Measurements from ENCODE around the gene H1-8.
"Not testable (repeated sequence)": the region's sequence is repeated elsewhere in the genome, so short reads cannot be mapped to it uniquely, and the experiment has no call there.

Gene H1-8

DNA sequence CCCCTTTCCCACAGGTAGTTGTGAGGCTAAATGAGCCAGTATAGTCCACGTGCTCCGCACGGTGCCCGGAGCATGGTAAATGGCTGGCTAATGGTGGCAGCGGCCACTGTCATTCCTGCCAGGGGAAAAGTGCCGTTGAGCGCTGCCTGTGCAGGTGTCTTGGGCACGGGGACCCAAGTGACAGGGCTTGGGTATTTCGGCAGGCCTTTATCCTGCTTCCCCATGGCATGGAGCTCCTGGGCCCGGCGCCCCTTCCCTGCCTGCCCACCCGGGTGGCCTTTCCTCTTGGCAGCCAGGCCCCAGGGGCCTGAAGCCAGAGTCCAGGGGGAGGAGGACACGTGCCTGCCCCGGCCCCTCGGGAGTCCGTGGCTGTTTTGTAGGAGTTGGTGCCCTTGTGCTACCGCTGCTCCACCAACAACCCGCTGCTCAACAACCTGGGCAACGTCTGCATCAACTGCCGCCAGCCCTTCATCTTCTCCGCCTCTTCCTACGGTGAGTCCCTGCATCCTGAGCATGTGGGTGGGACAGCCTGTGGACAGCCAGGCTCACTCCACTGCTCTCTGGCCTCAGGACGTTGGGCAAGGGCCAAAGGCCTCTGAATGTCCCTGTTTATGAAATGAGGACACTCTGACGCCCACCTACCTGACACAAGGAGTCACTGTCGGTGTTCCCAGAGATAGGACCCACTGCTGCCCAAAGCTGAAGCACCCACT is 27.7 kb upstream of the H1-8 start:
- not testable (repeated sequence) for FAIRE-seq

DNA sequence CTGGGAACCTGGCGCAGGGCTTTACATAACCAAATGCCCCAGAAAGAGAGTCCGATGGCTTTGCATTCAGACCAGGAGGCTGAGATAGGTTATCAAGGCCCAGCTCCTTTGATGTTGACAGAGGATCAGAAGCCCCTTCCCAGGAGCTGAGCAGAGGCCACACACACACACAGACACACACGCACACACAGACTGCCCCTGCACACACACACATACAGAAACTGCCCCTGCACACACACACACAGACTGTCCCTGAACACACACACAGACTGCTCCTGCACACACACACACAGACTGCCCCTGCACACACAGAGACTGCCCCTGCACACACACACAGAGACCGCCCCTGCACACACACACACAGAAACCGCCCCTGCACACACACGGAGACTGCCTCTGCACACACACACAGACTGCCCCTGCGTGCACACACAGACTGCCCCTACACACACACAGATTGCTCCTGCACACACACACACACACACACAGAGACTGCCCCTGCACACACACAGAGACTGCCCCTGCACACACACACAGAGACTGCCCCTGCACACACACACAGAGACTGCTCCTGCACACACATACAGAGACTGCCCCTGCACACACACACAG is 27.0 kb upstream of the H1-8 start:
- not testable (repeated sequence) for FAIRE-seq

DNA sequence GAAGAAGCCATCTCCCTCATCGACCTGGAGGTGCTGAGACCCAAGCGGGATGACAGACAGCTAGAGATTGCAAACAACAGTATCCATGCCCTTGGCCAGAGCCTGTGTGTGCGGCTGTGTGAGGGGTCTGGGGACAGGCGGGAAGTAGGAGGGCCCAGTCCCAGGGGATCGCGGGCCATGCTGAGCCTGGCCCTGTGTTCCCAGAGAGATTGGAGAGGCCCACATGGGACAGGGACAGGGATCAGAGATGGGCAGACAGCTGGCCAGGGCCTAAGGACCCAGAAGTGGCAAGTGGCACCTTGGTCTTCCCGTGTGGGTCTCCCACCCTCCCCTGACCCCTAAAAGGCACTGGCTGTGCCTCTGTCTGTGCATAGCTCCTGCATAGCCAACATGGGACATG is 25.5 kb upstream of the H1-8 start:
- FAIRE-seq = no peak

- FAIRE-seq = no peak
These were observed 24.9 kb upstream of the H1-8 start for GRCh38 chr3:129518038-129518561.

GRCh38 chr3:129518581-129518980 is 24.4 kb upstream of the H1-8 start:
- no peak for FAIRE-seq

DNA sequence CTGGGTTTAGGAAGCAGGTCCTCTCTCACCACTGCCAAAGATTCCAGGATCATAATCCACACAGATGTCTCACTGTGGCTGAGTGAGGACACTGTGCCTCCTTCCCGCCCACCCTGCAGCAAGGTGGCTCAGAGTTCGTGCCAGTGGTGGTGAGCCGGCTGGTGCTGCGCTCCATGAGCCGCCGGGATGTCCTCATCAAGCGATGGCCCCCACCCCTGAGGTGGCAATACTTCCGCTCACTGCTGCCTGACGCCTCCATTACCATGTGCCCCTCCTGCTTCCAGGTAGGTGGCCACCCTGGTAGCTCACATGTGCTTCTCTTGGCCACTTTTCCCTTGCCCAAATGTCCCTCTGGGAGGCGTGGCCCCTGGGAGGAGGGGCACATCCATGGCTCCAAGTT is 23.5 kb upstream of the H1-8 start:
- no peak for FAIRE-seq

DNA sequence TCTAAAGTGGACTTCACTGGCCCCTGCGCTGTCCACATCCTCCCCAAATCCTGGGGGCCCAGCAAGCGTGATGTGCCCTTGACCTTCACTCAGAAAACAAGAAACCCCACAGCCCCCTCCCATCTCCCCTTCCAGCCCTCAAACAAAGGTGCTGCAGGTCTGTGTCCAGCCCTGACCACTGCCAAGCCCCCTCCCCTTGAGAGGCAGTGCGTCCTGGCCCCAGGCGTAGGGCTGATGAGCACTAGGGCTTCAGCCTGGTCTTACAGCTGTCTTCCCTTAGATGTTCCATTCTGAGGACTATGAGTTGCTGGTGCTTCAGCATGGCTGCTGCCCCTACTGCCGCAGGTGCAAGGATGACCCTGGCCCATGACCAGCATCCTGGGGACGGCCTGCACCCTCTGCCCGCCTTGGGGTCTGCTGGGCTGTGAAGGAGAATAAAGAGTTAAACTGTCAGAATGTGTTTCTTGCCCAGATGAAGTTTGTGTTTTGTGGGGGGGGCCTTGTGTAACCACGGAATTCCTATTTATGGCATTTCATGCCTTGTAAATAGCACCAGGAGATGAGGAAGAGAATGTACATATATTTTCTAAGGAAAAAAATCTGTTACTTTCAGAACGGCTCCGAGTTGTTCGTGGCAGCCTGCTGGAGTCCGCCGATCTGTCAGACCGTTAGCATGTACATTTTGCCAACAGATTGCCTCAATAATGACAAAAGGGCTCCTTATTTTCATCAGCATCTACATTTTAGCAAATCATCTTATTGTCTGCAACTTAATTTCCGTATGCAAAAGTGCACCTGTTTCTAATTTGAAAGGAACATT is 22.9 kb upstream of the H1-8 start:
- no peak for FAIRE-seq

GRCh38 chr3:129520960-129521359 is 22.0 kb upstream of the H1-8 start:
- no peak for FAIRE-seq

- FAIRE-seq = no peak
These were observed 21.4 kb upstream of the H1-8 start for GRCh38 chr3:129521611-129522010.

- no peak for FAIRE-seq
These were observed 20.0 kb upstream of the H1-8 start for GRCh38 chr3:129522953-129523352.

DNA sequence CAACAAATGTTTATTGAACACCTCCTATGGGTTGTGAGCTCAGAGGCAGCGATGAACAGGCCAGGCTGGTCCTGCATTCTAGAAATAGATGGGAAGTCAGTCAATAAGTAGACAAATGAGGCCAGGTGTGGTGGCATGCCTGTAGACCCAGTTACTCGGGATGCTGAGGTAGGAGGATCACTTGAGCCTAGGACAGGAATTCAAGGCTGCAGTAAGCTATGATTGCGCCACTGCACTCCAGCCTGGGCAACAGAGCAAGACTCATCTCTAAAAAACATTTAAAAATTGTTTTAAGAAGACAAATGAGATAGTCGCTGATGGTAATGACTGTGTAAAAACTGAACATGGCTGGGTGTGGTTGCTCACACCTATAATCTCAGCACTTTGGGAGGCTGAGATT is 18.9 kb upstream of the H1-8 start:
- no peak for FAIRE-seq

GRCh38 chr3:129525341-129525968 is 17.5 kb upstream of the H1-8 start:
- FAIRE-seq = no peak

DNA sequence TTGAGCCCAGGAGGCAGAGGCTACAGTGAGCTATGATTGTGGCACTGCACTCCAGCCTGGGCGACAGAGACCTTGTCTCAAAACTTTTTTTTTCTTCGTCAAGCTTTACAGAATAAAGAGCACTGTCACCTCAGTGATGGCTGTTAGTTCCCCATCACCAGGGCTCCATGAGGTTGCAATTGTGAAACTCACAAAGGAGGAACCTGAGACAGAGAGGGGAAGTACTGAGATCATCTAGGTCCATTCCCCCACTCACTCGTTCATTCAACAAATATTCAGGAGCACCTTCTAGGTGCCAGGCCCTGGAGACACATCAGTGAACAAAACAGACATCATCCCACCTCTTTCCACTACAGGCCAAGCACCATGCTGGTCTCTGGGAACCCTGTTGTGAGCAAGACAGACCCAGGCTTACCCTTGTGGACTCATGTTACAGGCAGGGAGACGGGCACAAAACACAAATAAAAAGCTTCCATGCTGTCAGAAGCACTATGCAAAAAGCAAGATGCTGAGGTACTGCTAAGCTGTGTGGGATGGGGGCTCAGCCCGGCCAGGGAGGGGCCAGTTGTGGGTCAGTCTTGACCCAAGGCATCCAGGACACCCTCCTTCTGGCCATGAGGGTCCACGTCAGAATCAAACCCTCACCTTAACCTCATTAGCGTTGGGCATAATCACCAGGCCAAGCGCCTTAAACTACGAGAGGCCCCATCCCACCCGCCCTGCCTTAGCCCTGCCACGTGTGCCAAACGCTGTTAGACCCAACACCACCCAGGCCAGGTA is 16.7 kb upstream of the H1-8 start:
- no peak for FAIRE-seq

DNA sequence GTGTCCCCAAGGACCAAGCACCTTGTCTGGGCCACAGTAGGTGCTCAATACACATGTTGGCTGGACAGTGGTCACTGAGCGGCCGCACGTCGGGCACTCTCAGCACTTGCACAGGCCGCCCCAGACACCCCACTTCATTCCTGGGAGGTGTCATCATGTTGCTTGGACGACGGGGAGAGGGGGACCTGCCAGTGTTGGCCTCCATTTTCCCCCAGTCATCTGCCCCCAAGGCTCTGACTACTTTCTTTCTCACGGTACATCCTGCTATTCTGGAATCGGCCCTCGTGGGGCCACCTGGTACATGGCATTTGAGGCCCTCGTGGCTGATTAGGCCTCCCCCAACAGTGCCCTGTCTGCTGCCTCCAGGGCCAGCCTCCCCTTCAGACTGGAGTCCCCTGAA is 15.7 kb upstream of the H1-8 start:
- FAIRE-seq = no peak

DNA sequence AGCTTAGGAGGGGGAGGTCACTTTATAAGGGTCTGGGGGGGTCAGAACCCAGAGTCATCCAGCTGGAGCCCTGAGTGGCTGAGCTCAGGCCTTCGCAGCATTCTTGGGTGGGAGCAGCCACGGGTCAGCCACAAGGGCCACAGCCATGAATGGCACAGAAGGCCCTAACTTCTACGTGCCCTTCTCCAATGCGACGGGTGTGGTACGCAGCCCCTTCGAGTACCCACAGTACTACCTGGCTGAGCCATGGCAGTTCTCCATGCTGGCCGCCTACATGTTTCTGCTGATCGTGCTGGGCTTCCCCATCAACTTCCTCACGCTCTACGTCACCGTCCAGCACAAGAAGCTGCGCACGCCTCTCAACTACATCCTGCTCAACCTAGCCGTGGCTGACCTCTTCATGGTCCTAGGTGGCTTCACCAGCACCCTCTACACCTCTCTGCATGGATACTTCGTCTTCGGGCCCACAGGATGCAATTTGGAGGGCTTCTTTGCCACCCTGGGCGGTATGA is 14.3 kb upstream of the H1-8 start, which contains the start of gene RHO:
RHO (plus strand) TSS at position 51 of the 512 bp plus-strand sequence; CDS start at position 146, 95 bp downstream.
- no peak for FAIRE-seq

- FAIRE-seq = no peak
These were observed 13.4 kb upstream of the H1-8 start for GRCh38 chr3:129529436-129530210.

DNA sequence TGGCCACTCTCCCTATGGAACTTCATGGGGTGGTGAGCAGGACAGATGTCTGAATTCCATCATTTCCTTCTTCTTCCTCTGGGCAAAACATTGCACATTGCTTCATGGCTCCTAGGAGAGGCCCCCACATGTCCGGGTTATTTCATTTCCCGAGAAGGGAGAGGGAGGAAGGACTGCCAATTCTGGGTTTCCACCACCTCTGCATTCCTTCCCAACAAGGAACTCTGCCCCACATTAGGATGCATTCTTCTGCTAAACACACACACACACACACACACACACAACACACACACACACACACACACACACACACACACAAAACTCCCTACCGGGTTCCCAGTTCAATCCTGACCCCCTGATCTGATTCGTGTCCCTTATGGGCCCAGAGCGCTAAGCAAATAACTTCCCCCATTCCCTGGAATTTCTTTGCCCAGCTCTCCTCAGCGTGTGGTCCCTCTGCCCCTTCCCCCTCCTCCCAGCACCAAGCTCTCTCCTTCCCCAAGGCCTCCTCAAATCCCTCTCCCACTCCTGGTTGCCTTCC is 12.7 kb upstream of the H1-8 start:
- FAIRE-seq = no peak

DNA sequence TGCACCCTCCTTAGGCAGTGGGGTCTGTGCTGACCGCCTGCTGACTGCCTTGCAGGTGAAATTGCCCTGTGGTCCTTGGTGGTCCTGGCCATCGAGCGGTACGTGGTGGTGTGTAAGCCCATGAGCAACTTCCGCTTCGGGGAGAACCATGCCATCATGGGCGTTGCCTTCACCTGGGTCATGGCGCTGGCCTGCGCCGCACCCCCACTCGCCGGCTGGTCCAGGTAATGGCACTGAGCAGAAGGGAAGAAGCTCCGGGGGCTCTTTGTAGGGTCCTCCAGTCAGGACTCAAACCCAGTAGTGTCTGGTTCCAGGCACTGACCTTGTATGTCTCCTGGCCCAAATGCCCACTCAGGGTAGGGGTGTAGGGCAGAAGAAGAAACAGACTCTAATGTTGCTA is 12.2 kb upstream of the H1-8 start:
- FAIRE-seq = no peak

DNA sequence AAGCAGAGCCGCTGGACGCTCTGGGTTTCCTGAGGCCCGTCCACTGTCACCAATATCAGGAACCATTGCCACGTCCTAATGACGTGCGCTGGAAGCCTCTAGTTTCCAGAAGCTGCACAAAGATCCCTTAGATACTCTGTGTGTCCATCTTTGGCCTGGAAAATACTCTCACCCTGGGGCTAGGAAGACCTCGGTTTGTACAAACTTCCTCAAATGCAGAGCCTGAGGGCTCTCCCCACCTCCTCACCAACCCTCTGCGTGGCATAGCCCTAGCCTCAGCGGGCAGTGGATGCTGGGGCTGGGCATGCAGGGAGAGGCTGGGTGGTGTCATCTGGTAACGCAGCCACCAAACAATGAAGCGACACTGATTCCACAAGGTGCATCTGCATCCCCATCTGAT is 11.3 kb upstream of the H1-8 start:
- FAIRE-seq = no peak

- no peak for FAIRE-seq
These were observed 10.7 kb upstream of the H1-8 start for GRCh38 chr3:129532261-129532660.

DNA sequence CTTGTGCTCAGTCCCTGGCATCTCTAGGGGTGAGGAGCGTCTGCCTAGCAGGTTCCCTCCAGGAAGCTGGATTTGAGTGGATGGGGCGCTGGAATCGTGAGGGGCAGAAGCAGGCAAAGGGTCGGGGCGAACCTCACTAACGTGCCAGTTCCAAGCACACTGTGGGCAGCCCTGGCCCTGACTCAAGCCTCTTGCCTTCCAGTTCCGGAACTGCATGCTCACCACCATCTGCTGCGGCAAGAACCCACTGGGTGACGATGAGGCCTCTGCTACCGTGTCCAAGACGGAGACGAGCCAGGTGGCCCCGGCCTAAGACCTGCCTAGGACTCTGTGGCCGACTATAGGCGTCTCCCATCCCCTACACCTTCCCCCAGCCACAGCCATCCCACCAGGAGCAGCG is 9.6 kb upstream of the H1-8 start:
- no peak for FAIRE-seq
